Cerebellar cortex (tissue), 1 donor: ENCODE results near the gene TRIM62.
"Not testable (repeated sequence)": the region's sequence is repeated elsewhere in the genome, so short reads cannot be mapped to it uniquely, and the experiment has no call there.

Experiments used
- DNase-seq: peaks from one replicate; pipeline ENCODE4 v3.0.0-alpha.2; 2015; ENCODE audit warnings: low spot score

The TRIM62 gene

GRCh38 chr1:33158366-33158765, 23.5 kb downstream of the TRIM62 start:
- no peak for DNase-seq

- DNase-seq, result no peak
These were observed 24.7 kb downstream of the TRIM62 start for GRCh38 chr1:33157131-33157530.

GRCh38 chr1:33155877-33156538, 25.8 kb downstream of the TRIM62 start:
- DNase-seq, result peak; percentile 45

GRCh38 chr1:33153650-33154049, 28.2 kb downstream of the TRIM62 start:
- no peak for DNase-seq

GRCh38 chr1:33152685-33153432, 29.0 kb downstream of the TRIM62 start:
- peak; percentile 31 for DNase-seq

GRCh38 chr1:33151116-33151515, 30.7 kb downstream of the TRIM62 start:
- DNase-seq, result no peak

- DNase-seq, result no peak
These were observed 31.3 kb downstream of the TRIM62 start for GRCh38 chr1:33150522-33150921.

- DNase-seq, result no peak
These were observed 32.2 kb downstream of the TRIM62 start for GRCh38 chr1:33149453-33150190.

GRCh38 chr1:33148615-33149014, 33.2 kb downstream of the TRIM62 start:
- no peak for DNase-seq

GRCh38 chr1:33147997-33148314, 33.9 kb downstream of the TRIM62 start:
- DNase-seq, result no peak

- DNase-seq, result no peak
These were observed 34.4 kb downstream of the TRIM62 start for GRCh38 chr1:33147275-33147996.

GRCh38 chr1:33146003-33146402, 35.8 kb downstream of the TRIM62 start:
- DNase-seq, result no peak

- DNase-seq, result no peak
These were observed 38.1 kb downstream of the TRIM62 start for GRCh38 chr1:33143698-33144097.

GRCh38 chr1:33143176-33143575, 38.7 kb downstream of the TRIM62 start:
- DNase-seq, result no peak

GRCh38 chr1:33142483-33143064, 39.3 kb downstream of the TRIM62 start:
- DNase-seq, result no peak

GRCh38 chr1:33141781-33142180, 40.1 kb downstream of the TRIM62 start:
- DNase-seq, result no peak

GRCh38 chr1:33141216-33141615, 40.6 kb downstream of the TRIM62 start:
- DNase-seq, result no peak

GRCh38 chr1:33140153-33141149, 41.4 kb downstream of the TRIM62 start:
- DNase-seq, result peak; percentile 36

- peak; percentile 62 for DNase-seq
These were observed 44.0 kb downstream of the TRIM62 start for GRCh38 chr1:33137800-33138199.

GRCh38 chr1:33136041-33136440, 45.8 kb downstream of the TRIM62 start:
- DNase-seq, result not testable (repeated sequence)
